ENCODE measurements around the gene NCDN. TPM values are rescaled to one million over a fixed set of nuclear protein-coding genes. Genes with fewer than 3 reads are reported as not detected.

Gene NCDN
- total RNA-seq, 6 experiments from 2014 or later, result 43.4 to 63.2 (median 49.0) TPM

- TF ChIP-seq CTCF (IDR thresholded peaks at IDR 0.05), result no peak
- DNase-seq, result no peak
- H3K27ac Mint-ChIP-seq, result no peak overlapping the region
Observed at GRCh38 chr1:35567947-35568558, 10.5 kb downstream of the NCDN start.

GRCh38 chr1:35568975-35569395 is 11.4 kb downstream of the NCDN start:
- H3K27ac Mint-ChIP-seq, result no peak overlapping the region; the same call in 1 of the 2 replicates
- peak; percentile 51 for DNase-seq
- no peak overlapping the region for H3K4me3 Mint-ChIP-seq
- H3K9me3 Mint-ChIP-seq, result no peaks in the 10 kb centered on the region
- peaks cover 9% of the 10 kb centered on the region; the same call in 1 of the 2 replicates for H3K27me3 Mint-ChIP-seq (ENCODE audit: insufficient read depth)
- peak; percentile 95 for TF ChIP-seq CTCF (IDR thresholded peaks at IDR 0.05)
- no peaks in the 10 kb centered on the region for H3K36me3 Mint-ChIP-seq (ENCODE audit: low read depth)
- H3K4me1 Mint-ChIP-seq (ENCODE audit: low read depth), result peaks cover 58% of the 10 kb centered on the region

More at GRCh38 chr1:35567947-35568558, 10.5 kb downstream of the NCDN start:
- no peaks in the 10 kb centered on the region for H3K36me3 Mint-ChIP-seq (ENCODE audit: low read depth)
- no peaks in the 10 kb centered on the region for H3K9me3 Mint-ChIP-seq
- H3K4me1 Mint-ChIP-seq (ENCODE audit: low read depth), result peaks cover 59% of the 10 kb centered on the region
- H3K27me3 Mint-ChIP-seq (ENCODE audit: insufficient read depth), result peaks cover 9% of the 10 kb centered on the region; the same call in 1 of the 2 replicates
- no peak overlapping the region for H3K4me3 Mint-ChIP-seq

GRCh38 chr1:35569936-35570335 is 12.3 kb downstream of the NCDN start:
- Mint-ChIP-seq H3K4me1 (ENCODE audit: low read depth) (peaks cover 48% of the 10 kb centered on the region), H3K27me3 (ENCODE audit: insufficient read depth) (peaks cover 13% of the 10 kb centered on the region; the same call in 1 of the 2 replicates), H3K36me3 (ENCODE audit: low read depth) (no peaks in the 10 kb centered on the region), H3K9me3 (no peaks in the 10 kb centered on the region), H3K4me3 (no peak overlapping the region), H3K27ac (peak overlapping the region; percentile 19)
- no peak for TF ChIP-seq CTCF (IDR thresholded peaks at IDR 0.05)
- peak; percentile 70 for DNase-seq

GRCh38 chr1:35570589-35571137 is 13.1 kb downstream of the NCDN start:
- H3K9me3 Mint-ChIP-seq, result no peaks in the 10 kb centered on the region
- H3K4me3 Mint-ChIP-seq, result no peak overlapping the region
- no peak for DNase-seq
- H3K27ac Mint-ChIP-seq, result peak overlapping the region; percentile 11
- no peaks in the 10 kb centered on the region for H3K36me3 Mint-ChIP-seq (ENCODE audit: low read depth)
- peaks cover 19% of the 10 kb centered on the region for H3K27me3 Mint-ChIP-seq (ENCODE audit: insufficient read depth)
- TF ChIP-seq CTCF (IDR thresholded peaks at IDR 0.05), result no peak
- H3K4me1 Mint-ChIP-seq (ENCODE audit: low read depth), result peaks cover 48% of the 10 kb centered on the region

GRCh38 chr1:35571263-35571662 is 13.7 kb downstream of the NCDN start:
- Mint-ChIP-seq H3K27ac (no peak overlapping the region), H3K9me3 (no peaks in the 10 kb centered on the region), H3K4me1 (ENCODE audit: low read depth) (peaks cover 54% of the 10 kb centered on the region), H3K27me3 (ENCODE audit: insufficient read depth) (peaks cover 23% of the 10 kb centered on the region), H3K36me3 (ENCODE audit: low read depth) (no peaks in the 10 kb centered on the region), H3K4me3 (no peak overlapping the region; the same call in 1 of the 2 replicates)
- no peak for TF ChIP-seq CTCF (IDR thresholded peaks at IDR 0.05)
- DNase-seq, result no peak

Measured in HFFc6 (cell line).